WTC11 (cell line): ENCODE measurements around the gene IST1. TPM values are rescaled to one million over a fixed set of nuclear protein-coding genes. Genes with fewer than 3 reads are reported as not detected.

Source experiments
- ATAC-seq: fragments of 200-7000 bp; cut with Tn5 transposase; 2 replicates; pipeline ENCODE4 v1.10.0; 2021; ENCODE audit warnings: mild to moderate bottlenecking, moderate library complexity
- CTCF ChIA-PET: fragments of 300-600 bp; sonication (Branson Sonifier 250); formaldehyde crosslinking; loops from one replicate; lab custom pipeline; 2021; ENCODE audit warnings: antibody characterized with exemption; lab: Charles Lee
- POLR2A ChIA-PET: fragments of 350-600 bp; sonication (Branson Sonifier 250); formaldehyde crosslinking; loops from one replicate; lab custom pipeline; 2021; ENCODE audit warnings: antibody characterized with exemption; lab: Charles Lee
- DNase-seq: peaks from one replicate; pipeline ENCODE4 v3.0.0; 2021; ENCODE audit warnings: low spot score
- H3K27ac Mint-ChIP-seq: 2 replicates; pipeline ENCODE4 v1.8.0; 2021; ENCODE audit warnings: mixed read lengths
- H3K27me3 Mint-ChIP-seq: 2 replicates; pipeline ENCODE4 v1.8.0; 2021; ENCODE audit warnings: low read depth, mild to moderate bottlenecking, moderate library complexity, mixed read lengths
- H3K36me3 Mint-ChIP-seq: 2 replicates; pipeline ENCODE4 v1.8.0; 2021; ENCODE audit warnings: mixed read lengths
- H3K4me1 Mint-ChIP-seq: 2 replicates; pipeline ENCODE4 v1.8.0; 2022; ENCODE audit warnings: mixed read lengths
- H3K4me3 Mint-ChIP-seq: 2 replicates; pipeline ENCODE4 v1.8.0; 2021; ENCODE audit warnings: mild to moderate bottlenecking, moderate library complexity, mixed read lengths
- H3K9me3 Mint-ChIP-seq: 2 replicates; pipeline ENCODE4 v1.8.0; 2021; ENCODE audit warnings: mixed read lengths
- CBFB ChIP-seq: sonication (generic); formaldehyde crosslinking; IDR thresholded peaks from 2 replicates; pipeline ENCODE4 v1.8.1; 2022; ENCODE audit warnings: mild to moderate bottlenecking, low read depth, missing genetic modification reagents
- CREB1 ChIP-seq: sonication (generic); formaldehyde crosslinking; IDR thresholded peaks from 2 replicates; pipeline ENCODE4 v1.8.0; 2023; ENCODE audit warnings: mild to moderate bottlenecking, missing genetic modification reagents
- EMX1 ChIP-seq: fragments of 250-450 bp; sonication (Bioruptor Pico); IDR thresholded peaks from 2 replicates; pipeline ENCODE4 v1.8.0; 2021; ENCODE audit warnings: mild to moderate bottlenecking
- ESRRA ChIP-seq: sonication (generic); formaldehyde crosslinking; IDR thresholded peaks from 2 replicates; pipeline ENCODE4 v1.8.1; 2022; ENCODE audit warnings: mild to moderate bottlenecking, missing genetic modification reagents, borderline replicate concordance
- ETV6 ChIP-seq: sonication (generic); formaldehyde crosslinking; IDR thresholded peaks from 2 replicates; pipeline ENCODE4 v1.8.1; 2022; ENCODE audit warnings: mild to moderate bottlenecking, missing genetic modification reagents
- FOXK1 ChIP-seq: sonication (generic); formaldehyde crosslinking; IDR thresholded peaks from 2 replicates; pipeline ENCODE4 v1.8.0; 2022; ENCODE audit warnings: mild to moderate bottlenecking, moderate library complexity, missing genetic modification reagents
- IRF2 ChIP-seq: sonication (generic); formaldehyde crosslinking; IDR thresholded peaks from 2 replicates; pipeline ENCODE4 v1.8.0; 2022; ENCODE audit warnings: low read depth, missing genetic modification reagents, borderline replicate concordance
- JUN ChIP-seq: sonication (generic); formaldehyde crosslinking; IDR thresholded peaks from 2 replicates; pipeline ENCODE4 v1.8.0; 2023; ENCODE audit warnings: mild to moderate bottlenecking, missing genetic modification reagents
- MYBL2 ChIP-seq: sonication (generic); formaldehyde crosslinking; IDR thresholded peaks from 2 replicates; pipeline ENCODE4 v1.8.1; 2023; ENCODE audit warnings: mild to moderate bottlenecking, moderate library complexity, missing genetic modification reagents
- NFE2L1 ChIP-seq: sonication (generic); formaldehyde crosslinking; IDR thresholded peaks from 2 replicates; pipeline ENCODE4 v1.8.1; 2023; ENCODE audit warnings: missing genetic modification reagents
- NFYB ChIP-seq: sonication (generic); formaldehyde crosslinking; conservative IDR thresholded peaks from 2 replicates; pipeline ENCODE4 v1.8.0; 2022; ENCODE audit warnings: low read depth, missing genetic modification reagents
- NR3C1 ChIP-seq: sonication (generic); formaldehyde crosslinking; conservative IDR thresholded peaks from 2 replicates; pipeline ENCODE4 v1.8.1; 2023; ENCODE audit warnings: low read depth, mild to moderate bottlenecking, missing genetic modification reagents
- PRRX2 ChIP-seq: fragments of 250-450 bp; sonication (Bioruptor Pico); IDR thresholded peaks from 2 replicates; pipeline ENCODE4 v1.8.0; 2021; ENCODE audit warnings: mild to moderate bottlenecking
- RORB ChIP-seq: fragments of 250-450 bp; sonication (Bioruptor Pico); IDR thresholded peaks from 2 replicates; pipeline ENCODE4 v1.9.0; 2021; ENCODE audit warnings: mild to moderate bottlenecking
- SMAD4 ChIP-seq: sonication (generic); formaldehyde crosslinking; IDR thresholded peaks from 2 replicates; pipeline ENCODE4 v1.8.0; 2022; ENCODE audit warnings: mild to moderate bottlenecking, missing genetic modification reagents
- SOX15 ChIP-seq: fragments of 250-450 bp; sonication (Bioruptor Pico); IDR thresholded peaks from 2 replicates; pipeline ENCODE4 v1.9.0; 2021; ENCODE audit warnings: mild to moderate bottlenecking
- TCF7 ChIP-seq: sonication (generic); formaldehyde crosslinking; IDR thresholded peaks from 2 replicates; pipeline ENCODE4 v1.8.0; 2022; ENCODE audit warnings: mild to moderate bottlenecking, low read depth, missing genetic modification reagents, moderate library complexity
- TEAD1 ChIP-seq: sonication (generic); formaldehyde crosslinking; IDR thresholded peaks from 2 replicates; pipeline ENCODE4 v1.8.0; 2022; ENCODE audit warnings: mild to moderate bottlenecking, missing genetic modification reagents
- ZNF396 ChIP-seq: fragments of 250-450 bp; sonication (Bioruptor Pico); IDR thresholded peaks from 2 replicates; pipeline ENCODE4 v1.8.0; 2021; ENCODE audit warnings: mild to moderate bottlenecking, moderate library complexity, borderline replicate concordance
- ZNF416 ChIP-seq: fragments of 250-450 bp; sonication (Bioruptor Pico); IDR thresholded peaks from 2 replicates; pipeline ENCODE4 v1.9.0; 2021; ENCODE audit warnings: mild to moderate bottlenecking, inconsistent platforms
- total RNA-seq: library from RNA; stranded (reverse); gene quantifications from 3 replicates; pipeline ENCODE4 v1.2.3, GENCODE V29; 2021
- TF ChIP-seq, protein P1 (sequence below): sonication (generic); formaldehyde crosslinking; IDR thresholded peaks from 2 replicates; pipeline ENCODE4 v1.8.1; 2022; ENCODE audit warnings: mild to moderate bottlenecking, moderate library complexity, missing genetic modification reagents
- TF ChIP-seq, protein P2 (sequence below): sonication (generic); formaldehyde crosslinking; IDR thresholded peaks from 2 replicates; pipeline ENCODE4 v1.8.1; 2023; ENCODE audit warnings: mild to moderate bottlenecking, missing genetic modification reagents, moderate library complexity
- TF ChIP-seq, protein P3 (sequence below): sonication (generic); formaldehyde crosslinking; IDR thresholded peaks from 2 replicates; pipeline ENCODE4 v1.8.1; 2022; ENCODE audit warnings: missing genetic modification reagents, borderline replicate concordance
- TF ChIP-seq, protein P4 (sequence below): sonication (generic); formaldehyde crosslinking; IDR thresholded peaks from 2 replicates; pipeline ENCODE4 v1.8.1; 2022; ENCODE audit warnings: low read depth, mild to moderate bottlenecking, moderate library complexity, missing genetic modification reagents, borderline replicate concordance
- TF ChIP-seq, protein P5 (sequence below): sonication (generic); formaldehyde crosslinking; conservative IDR thresholded peaks from 2 replicates; pipeline ENCODE4 v1.8.1; 2023; ENCODE audit warnings: mild to moderate bottlenecking, low read depth, missing genetic modification reagents, moderate library complexity
- TF ChIP-seq, protein P6 (sequence below): fragments of 250-450 bp; sonication (Bioruptor Pico); IDR thresholded peaks from 2 replicates; pipeline ENCODE4 v1.9.0; 2021; ENCODE audit warnings: mild to moderate bottlenecking
- TF ChIP-seq, protein P7 (sequence below): sonication (generic); formaldehyde crosslinking; IDR thresholded peaks from 2 replicates; pipeline ENCODE4 v1.8.0; 2022; ENCODE audit warnings: mild to moderate bottlenecking, missing genetic modification reagents

Gene IST1
- total RNA-seq, 1 experiment from 2014 or later, result 272 TPM

DNA sequence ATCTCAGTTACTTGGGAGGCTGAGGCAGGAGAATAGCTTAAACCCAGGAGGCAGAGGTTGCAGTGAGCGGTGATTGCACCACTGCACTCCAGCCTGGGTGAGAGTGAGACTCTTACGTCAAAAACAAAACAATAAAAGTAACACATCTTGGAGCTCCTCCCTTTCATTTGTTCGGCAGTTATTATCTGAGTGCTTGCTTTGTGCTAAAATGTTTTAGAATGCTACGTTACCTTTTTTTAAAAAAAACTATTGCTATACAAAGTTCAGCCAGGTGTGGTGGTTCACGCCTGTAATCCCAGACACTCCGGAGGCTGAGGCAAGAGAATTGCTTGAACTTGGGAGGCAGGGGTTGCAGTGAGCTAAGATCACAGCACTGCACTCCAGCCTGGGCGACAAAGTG is 15.8 kb downstream of the IST1 start (continued):
- no peak for TF ChIP-seq JUN (CRISPR knock-in tag)
- TF ChIP-seq, protein P1, sequence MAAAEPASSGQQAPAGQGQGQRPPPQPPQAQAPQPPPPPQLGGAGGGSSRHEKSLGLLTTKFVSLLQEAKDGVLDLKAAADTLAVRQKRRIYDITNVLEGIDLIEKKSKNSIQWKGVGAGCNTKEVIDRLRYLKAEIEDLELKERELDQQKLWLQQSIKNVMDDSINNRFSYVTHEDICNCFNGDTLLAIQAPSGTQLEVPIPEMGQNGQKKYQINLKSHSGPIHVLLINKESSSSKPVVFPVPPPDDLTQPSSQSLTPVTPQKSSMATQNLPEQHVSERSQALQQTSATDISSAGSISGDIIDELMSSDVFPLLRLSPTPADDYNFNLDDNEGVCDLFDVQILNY (CRISPR knock-in tag), result no peak
- no peak for TF ChIP-seq CREB1 (CRISPR knock-in tag)
- no peak for TF ChIP-seq CBFB (CRISPR knock-in tag)
- no peak for TF ChIP-seq ZNF416 (CRISPR knock-in tag)
- TF ChIP-seq NR3C1, result no peak
- no peak for TF ChIP-seq ZNF396 (CRISPR knock-in tag)
- no peak for TF ChIP-seq ESRRA (CRISPR knock-in tag)
- TF ChIP-seq EMX1 (CRISPR knock-in tag), result no peak
- no peak for TF ChIP-seq ETV6 (CRISPR knock-in tag)
- TF ChIP-seq, protein P2, sequence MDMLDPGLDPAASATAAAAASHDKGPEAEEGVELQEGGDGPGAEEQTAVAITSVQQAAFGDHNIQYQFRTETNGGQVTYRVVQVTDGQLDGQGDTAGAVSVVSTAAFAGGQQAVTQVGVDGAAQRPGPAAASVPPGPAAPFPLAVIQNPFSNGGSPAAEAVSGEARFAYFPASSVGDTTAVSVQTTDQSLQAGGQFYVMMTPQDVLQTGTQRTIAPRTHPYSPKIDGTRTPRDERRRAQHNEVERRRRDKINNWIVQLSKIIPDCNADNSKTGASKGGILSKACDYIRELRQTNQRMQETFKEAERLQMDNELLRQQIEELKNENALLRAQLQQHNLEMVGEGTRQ (CRISPR knock-in tag), result no peak
- TF ChIP-seq, protein P3, sequence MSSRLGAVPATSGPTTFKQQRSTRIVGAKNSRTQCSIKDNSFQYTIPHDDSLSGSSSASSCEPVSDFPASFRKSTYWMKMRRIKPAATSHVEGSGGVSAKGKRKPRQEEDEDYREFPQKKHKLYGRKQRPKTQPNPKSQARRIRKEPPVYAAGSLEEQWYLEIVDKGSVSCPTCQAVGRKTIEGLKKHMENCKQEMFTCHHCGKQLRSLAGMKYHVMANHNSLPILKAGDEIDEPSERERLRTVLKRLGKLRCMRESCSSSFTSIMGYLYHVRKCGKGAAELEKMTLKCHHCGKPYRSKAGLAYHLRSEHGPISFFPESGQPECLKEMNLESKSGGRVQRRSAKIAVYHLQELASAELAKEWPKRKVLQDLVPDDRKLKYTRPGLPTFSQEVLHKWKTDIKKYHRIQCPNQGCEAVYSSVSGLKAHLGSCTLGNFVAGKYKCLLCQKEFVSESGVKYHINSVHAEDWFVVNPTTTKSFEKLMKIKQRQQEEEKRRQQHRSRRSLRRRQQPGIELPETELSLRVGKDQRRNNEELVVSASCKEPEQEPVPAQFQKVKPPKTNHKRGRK, result no peak
- TF ChIP-seq RORB (CRISPR knock-in tag), result no peak
- TF ChIP-seq MYBL2 (CRISPR knock-in tag), result no peak

DNA sequence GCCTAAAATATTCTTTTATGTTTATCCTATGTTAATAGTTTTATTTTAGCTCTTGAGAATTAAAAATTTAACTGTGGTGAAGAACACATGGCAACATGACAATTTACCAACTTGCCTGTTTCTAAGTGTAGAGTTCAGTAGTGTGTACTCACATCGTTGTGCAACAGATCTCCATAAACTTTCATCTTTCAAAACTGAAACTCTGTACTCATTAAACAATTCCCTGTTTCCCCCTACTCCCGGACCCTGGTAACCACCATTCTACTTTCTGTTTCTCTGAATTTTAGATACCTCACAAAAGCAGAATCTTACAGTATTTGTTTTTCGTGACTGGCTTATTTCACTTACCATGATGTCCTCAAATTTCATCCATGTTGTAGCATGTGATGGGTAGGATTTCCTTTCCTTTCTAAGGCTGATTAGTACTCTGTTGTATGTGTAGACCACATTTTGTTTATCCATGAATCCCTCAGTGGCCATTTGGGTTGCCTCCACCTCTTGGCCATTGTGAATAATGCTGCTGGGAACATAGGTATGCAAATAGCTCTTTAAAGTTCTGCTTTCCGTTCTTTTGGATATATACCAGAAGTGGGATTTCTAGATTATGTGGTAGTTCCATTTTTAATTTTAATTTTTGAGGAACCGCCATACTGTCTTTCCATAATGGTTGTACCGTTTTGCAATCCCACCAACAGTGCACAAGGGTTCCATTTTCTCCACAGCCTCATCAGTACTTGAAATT is 17.4 kb downstream of the IST1 start:
- POLR2A ChIA-PET, result no interaction called here
- Mint-ChIP-seq H3K27me3 (no peaks in the 10 kb centered on the region), H3K4me3 (no peak overlapping the region; the same call in 1 of the 2 replicates), H3K27ac (peak overlapping the region; percentile 57), H3K9me3 (no peaks in the 10 kb centered on the region), H3K36me3 (peaks cover 69% of the 10 kb centered on the region), H3K4me1 (peaks cover 37% of the 10 kb centered on the region)
- DNase-seq (no peak), ATAC-seq (no peak)
- TF ChIP-seq, protein P2 (CRISPR knock-in tag), result no peak
- TF ChIP-seq ZNF416 (CRISPR knock-in tag) (no peak), TEAD1 (no peak), SOX15 (no peak), NFE2L1 (CRISPR knock-in tag) (no peak)
- CTCF ChIA-PET, result interaction anchor here (0.6 to 3.4 kb wide), 4 partner anchors 22 to 1195 kb away, joined by 3 to 17 read pairs (median 8); no protein-coding TSS in a partner anchor

DNA sequence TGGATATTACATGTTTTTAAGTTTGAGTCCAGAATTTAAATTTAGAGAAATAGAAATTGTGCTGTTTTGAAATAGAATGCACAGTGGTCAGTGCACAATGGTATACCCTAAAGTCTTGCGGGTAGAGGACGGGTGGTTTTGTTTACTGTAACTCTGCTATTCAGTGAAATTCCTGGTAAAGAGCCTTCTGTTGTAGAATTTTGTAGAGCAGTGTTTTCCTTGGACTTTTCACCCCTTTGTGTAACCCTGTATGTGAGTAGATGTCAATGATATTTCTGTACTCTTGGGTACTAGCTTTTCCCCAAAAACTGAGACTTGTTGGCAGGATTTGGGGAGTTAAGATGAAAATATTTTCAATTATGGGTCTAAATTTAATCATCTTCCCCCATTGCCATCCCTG is 19.5 kb downstream of the IST1 start:
- Mint-ChIP-seq H3K36me3 (peaks cover 75% of the 10 kb centered on the region), H3K4me1 (peaks cover 25% of the 10 kb centered on the region), H3K9me3 (no peaks in the 10 kb centered on the region), H3K4me3 (no peak overlapping the region), H3K27ac (peak overlapping the region; percentile 61; the same call in 1 of the 2 replicates), H3K27me3 (no peaks in the 10 kb centered on the region)
- no peak for ATAC-seq
- CTCF ChIA-PET, result no interaction called here
- POLR2A ChIA-PET, result no interaction called here
- DNase-seq, result no peak
- TF ChIP-seq, protein P4, sequence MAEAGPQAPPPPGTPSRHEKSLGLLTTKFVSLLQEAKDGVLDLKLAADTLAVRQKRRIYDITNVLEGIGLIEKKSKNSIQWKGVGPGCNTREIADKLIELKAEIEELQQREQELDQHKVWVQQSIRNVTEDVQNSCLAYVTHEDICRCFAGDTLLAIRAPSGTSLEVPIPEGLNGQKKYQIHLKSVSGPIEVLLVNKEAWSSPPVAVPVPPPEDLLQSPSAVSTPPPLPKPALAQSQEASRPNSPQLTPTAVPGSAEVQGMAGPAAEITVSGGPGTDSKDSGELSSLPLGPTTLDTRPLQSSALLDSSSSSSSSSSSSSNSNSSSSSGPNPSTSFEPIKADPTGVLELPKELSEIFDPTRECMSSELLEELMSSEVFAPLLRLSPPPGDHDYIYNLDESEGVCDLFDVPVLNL (CRISPR knock-in tag), result no peak
- TF ChIP-seq, protein P5, sequence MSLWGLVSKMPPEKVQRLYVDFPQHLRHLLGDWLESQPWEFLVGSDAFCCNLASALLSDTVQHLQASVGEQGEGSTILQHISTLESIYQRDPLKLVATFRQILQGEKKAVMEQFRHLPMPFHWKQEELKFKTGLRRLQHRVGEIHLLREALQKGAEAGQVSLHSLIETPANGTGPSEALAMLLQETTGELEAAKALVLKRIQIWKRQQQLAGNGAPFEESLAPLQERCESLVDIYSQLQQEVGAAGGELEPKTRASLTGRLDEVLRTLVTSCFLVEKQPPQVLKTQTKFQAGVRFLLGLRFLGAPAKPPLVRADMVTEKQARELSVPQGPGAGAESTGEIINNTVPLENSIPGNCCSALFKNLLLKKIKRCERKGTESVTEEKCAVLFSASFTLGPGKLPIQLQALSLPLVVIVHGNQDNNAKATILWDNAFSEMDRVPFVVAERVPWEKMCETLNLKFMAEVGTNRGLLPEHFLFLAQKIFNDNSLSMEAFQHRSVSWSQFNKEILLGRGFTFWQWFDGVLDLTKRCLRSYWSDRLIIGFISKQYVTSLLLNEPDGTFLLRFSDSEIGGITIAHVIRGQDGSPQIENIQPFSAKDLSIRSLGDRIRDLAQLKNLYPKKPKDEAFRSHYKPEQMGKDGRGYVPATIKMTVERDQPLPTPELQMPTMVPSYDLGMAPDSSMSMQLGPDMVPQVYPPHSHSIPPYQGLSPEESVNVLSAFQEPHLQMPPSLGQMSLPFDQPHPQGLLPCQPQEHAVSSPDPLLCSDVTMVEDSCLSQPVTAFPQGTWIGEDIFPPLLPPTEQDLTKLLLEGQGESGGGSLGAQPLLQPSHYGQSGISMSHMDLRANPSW, result no peak
- TF ChIP-seq IRF2 (CRISPR knock-in tag) (no peak), PRRX2 (CRISPR knock-in tag) (no peak), SMAD4 (CRISPR knock-in tag) (no peak), NFYB (CRISPR knock-in tag) (no peak), TCF7 (CRISPR knock-in tag) (no peak), FOXK1 (no peak)
- TF ChIP-seq, protein P6, sequence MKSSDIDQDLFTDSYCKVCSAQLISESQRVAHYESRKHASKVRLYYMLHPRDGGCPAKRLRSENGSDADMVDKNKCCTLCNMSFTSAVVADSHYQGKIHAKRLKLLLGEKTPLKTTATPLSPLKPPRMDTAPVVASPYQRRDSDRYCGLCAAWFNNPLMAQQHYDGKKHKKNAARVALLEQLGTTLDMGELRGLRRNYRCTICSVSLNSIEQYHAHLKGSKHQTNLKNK (CRISPR knock-in tag), result no peak
- TF ChIP-seq, protein P7, sequence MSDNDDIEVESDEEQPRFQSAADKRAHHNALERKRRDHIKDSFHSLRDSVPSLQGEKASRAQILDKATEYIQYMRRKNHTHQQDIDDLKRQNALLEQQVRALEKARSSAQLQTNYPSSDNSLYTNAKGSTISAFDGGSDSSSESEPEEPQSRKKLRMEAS (CRISPR knock-in tag), result no peak
